ENCODE measurements around the gene SLC26A11. TPM values are rescaled to one million over a fixed set of nuclear protein-coding genes. Genes with fewer than 3 reads are reported as not detected.

SLC26A11 gene
- total RNA-seq, 4 donors from 2014 or later: 7.9 to 19.7 (median 13.7) TPM

GRCh38 chr17:80261895-80262279 is 41.7 kb downstream of the SLC26A11 start:
- Histone ChIP-seq H3K4me3 (peak overlapping the region; percentile 97 to 99), H3K9me3 (no peaks in the 10 kb centered on the region), H3K4me1 (peaks cover 2 to 55% (median 26%) of the 10 kb centered on the region in 3 donors), H3K27ac (peak overlapping the region; percentile 96 to 99 (median 98)), H3K27me3 (no peaks in the 10 kb centered on the region), H3K36me3 (peaks cover 0 to 30% of the 10 kb centered on the region in 2 donors)
- TF ChIP-seq, protein P1, sequence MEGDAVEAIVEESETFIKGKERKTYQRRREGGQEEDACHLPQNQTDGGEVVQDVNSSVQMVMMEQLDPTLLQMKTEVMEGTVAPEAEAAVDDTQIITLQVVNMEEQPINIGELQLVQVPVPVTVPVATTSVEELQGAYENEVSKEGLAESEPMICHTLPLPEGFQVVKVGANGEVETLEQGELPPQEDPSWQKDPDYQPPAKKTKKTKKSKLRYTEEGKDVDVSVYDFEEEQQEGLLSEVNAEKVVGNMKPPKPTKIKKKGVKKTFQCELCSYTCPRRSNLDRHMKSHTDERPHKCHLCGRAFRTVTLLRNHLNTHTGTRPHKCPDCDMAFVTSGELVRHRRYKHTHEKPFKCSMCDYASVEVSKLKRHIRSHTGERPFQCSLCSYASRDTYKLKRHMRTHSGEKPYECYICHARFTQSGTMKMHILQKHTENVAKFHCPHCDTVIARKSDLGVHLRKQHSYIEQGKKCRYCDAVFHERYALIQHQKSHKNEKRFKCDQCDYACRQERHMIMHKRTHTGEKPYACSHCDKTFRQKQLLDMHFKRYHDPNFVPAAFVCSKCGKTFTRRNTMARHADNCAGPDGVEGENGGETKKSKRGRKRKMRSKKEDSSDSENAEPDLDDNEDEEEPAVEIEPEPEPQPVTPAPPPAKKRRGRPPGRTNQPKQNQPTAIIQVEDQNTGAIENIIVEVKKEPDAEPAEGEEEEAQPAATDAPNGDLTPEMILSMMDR (IDR thresholded peaks at IDR 0.05): no peak
- TF ChIP-seq POLR2AphosphoS5 (IDR thresholded peaks at IDR 0.05) (no peak), POLR2A (IDR thresholded peaks at IDR 0.05) (no peak), EP300 (IDR thresholded peaks at IDR 0.05) (no peak)
- 43 to 53% methylated on average over 7 to 8 of the region's 8 CpGs for WGBS, 2 donors (ENCODE audit: low coverage in 1 of 2)
- no peak for ATAC-seq

GRCh38 chr17:80262291-80262690 is 42.1 kb downstream of the SLC26A11 start:
- H3K27ac ChIP-seq: peak overlapping the region in 3 of 4 donors; percentile 96 to 99 (median 98)
- WGBS, 2 donors (ENCODE audit: low coverage in 1 of 2): 54 to 90% methylated on average over 2 to 3 of the region's 3 CpGs
- no peak for ATAC-seq
- no peaks in the 10 kb centered on the region for H3K9me3 ChIP-seq
- H3K27me3 ChIP-seq: no peaks in the 10 kb centered on the region
- H3K36me3 ChIP-seq: peaks cover 0 to 34% of the 10 kb centered on the region in 2 donors
- peak overlapping the region in 1 of 2 donors; percentile 99 for H3K4me3 ChIP-seq
- H3K4me1 ChIP-seq: peaks cover 2 to 55% (median 26%) of the 10 kb centered on the region in 3 donors
- no peak for TF ChIP-seq POLR2A (IDR thresholded peaks at IDR 0.05)
- no peak for TF ChIP-seq POLR2AphosphoS5 (IDR thresholded peaks at IDR 0.05)
- no peak for TF ChIP-seq EP300 (IDR thresholded peaks at IDR 0.05)
- TF ChIP-seq, protein P1 (IDR thresholded peaks at IDR 0.05): no peak

DNA sequence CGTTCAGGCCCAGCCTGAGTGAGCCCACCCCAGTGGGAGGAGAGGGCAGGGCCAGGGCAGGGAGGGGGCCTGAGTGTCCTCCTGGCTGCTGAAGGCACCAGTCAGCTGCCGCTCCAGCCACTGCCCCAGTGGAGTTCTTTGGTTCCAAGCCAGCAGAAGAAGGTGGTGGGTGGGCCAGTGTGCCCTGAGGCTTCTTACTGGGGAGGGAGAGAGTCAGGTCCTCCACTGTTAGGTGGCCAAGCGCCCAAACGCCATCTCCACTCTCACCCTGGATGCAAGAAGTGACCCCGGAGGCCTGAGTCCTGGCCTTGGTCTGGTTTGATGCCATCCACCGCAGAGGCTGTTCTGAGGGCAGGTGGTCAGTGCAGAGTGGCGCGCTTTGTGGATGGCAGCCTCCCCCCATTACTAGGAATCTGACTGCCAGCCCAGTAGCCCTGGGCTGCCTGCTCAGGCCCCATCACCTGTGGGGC is 42.6 kb downstream of the SLC26A11 start:
- no peaks in the 10 kb centered on the region for H3K9me3 ChIP-seq
- H3K4me3 ChIP-seq: peak overlapping the region; percentile 21 to 47
- no peak for ATAC-seq
- H3K27me3 ChIP-seq: no peaks in the 10 kb centered on the region
- peaks cover 2 to 55% (median 26%) of the 10 kb centered on the region in 3 donors for H3K4me1 ChIP-seq
- H3K27ac ChIP-seq: peak overlapping the region; percentile 12 to 99 (median 97)
- peaks cover 0 to 39% of the 10 kb centered on the region in 2 donors for H3K36me3 ChIP-seq
- TF ChIP-seq, protein P1 (IDR thresholded peaks at IDR 0.05): no peak
- no peak for TF ChIP-seq POLR2AphosphoS5 (IDR thresholded peaks at IDR 0.05)
- TF ChIP-seq EP300 (IDR thresholded peaks at IDR 0.05): no peak
- no peak for TF ChIP-seq POLR2A (IDR thresholded peaks at IDR 0.05)
- no CpG with 5 or more reads among the region's 8 CpGs for WGBS, 2 donors (ENCODE audit: low coverage in 1 of 2)

- no peaks in the 10 kb centered on the region for H3K27me3 ChIP-seq
- H3K27ac ChIP-seq: peak overlapping the region; percentile 12 to 99 (median 97)
- H3K4me3 ChIP-seq: peak overlapping the region; percentile 21 to 47
- no peaks in the 10 kb centered on the region for H3K9me3 ChIP-seq
- no peak for TF ChIP-seq EP300 (IDR thresholded peaks at IDR 0.05)
- TF ChIP-seq, protein P1 (IDR thresholded peaks at IDR 0.05): peak in 2 of 4 experiments; percentile 6 to 21
- 8 to 17% methylated on average over 2 to 5 of the region's 19 CpGs for WGBS, 2 donors (ENCODE audit: low coverage in 1 of 2)
- ATAC-seq: peak; percentile 42
- H3K4me1 ChIP-seq: peaks cover 2 to 55% (median 26%) of the 10 kb centered on the region in 3 donors
- peaks cover 0 to 47% of the 10 kb centered on the region in 2 donors for H3K36me3 ChIP-seq
These were observed 43.3 kb downstream of the SLC26A11 start for GRCh38 chr17:80263253-80264204.

Measured in gastroesophageal sphincter (tissue), 4 donors.